ENCODE measurements around the gene NUP50.

The NUP50 gene

GRCh38 chr22:45230026-45230721, 66.4 kb downstream of the NUP50 start:
- no peak for DNase-seq

- no peak for DNase-seq
Measured at GRCh38 chr22:45231293-45231692, 67.6 kb downstream of the NUP50 start.

GRCh38 chr22:45233386-45233785, 69.7 kb downstream of the NUP50 start:
- no peak for DNase-seq

- no peak for DNase-seq
Measured at GRCh38 chr22:45233827-45234226, 70.1 kb downstream of the NUP50 start.

- no peak for DNase-seq
Measured at GRCh38 chr22:45235101-45235777, 71.5 kb downstream of the NUP50 start.

- no peak for DNase-seq
Measured at GRCh38 chr22:45235851-45236342, 72.2 kb downstream of the NUP50 start.

GRCh38 chr22:45237065-45237990, 73.6 kb downstream of the NUP50 start:
- no peak for DNase-seq
